HG03060 (cell line): Measurements from ENCODE around the gene STK32B.

Source experiments
- ATAC-seq: cut with Tn5 transposase; IDR thresholded peaks from one replicate; pipeline ENCODE4 v1.9.1; 2021; ENCODE audit warnings: low read depth, moderate number of reproducible peaks; ENCODE audit not compliant: unreplicated experiment

The STK32B gene

GRCh38 chr4:5322321-5322720, 271.0 kb downstream of the STK32B start:
- no peak for ATAC-seq

DNA sequence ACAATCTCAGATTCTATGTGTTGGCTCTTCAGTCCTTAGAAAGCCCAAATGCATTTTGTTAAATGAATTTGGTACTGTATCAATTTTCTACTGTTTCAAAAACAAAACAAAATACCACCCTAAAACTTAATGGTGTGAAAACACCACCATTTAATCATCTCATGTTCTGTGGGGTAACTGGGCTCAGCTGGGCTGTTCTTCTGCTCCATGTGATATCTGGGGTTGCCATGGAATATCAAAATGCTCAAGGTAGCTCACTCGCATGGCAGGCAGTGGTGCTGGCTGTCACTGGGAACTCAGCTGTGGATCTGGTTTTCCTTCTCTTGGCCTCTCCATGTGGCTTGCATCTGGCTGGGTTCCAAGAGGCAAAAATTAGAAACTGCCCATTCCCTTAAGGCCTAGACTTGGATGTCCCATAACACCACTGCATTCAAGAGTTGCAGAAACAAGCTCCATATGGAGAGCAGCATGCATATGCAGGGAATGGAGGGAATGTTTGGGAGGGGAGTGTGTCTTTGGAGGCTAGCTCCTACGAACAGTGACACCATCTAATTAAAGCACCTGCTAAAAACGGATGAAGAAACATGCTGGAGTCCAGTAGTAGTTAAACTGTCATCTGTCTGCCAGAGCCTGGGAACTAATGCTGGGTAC, 279.2 kb downstream of the STK32B start:
- no peak for ATAC-seq

- no peak for ATAC-seq
Observed at GRCh38 chr4:5337731-5338130, 286.5 kb downstream of the STK32B start.

GRCh38 chr4:5338531-5338930, 287.3 kb downstream of the STK32B start:
- ATAC-seq: no peak

GRCh38 chr4:5340991-5341451, 289.7 kb downstream of the STK32B start:
- no peak for ATAC-seq

GRCh38 chr4:5341526-5341925, 290.2 kb downstream of the STK32B start:
- no peak for ATAC-seq

DNA sequence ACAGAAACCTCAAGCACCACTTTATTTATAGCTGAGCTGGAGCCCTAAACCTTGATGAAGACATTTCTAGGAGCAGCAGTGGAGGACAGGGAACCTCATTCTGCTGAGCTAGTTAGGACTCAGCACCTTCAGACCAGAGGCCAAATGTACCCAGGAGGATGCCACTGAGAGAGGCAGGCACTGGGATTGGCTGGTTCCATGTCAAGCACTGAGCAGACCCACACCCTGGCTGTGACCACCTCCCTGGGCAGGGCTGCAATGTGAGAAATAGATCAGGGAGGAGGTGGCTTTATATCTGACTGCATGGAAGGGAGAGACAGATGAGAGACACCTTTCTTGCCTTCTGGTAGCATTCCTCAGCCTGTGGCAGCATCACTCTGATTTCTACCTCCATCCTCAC, 304.6 kb downstream of the STK32B start:
- no peak for ATAC-seq

GRCh38 chr4:5357870-5358269, 306.6 kb downstream of the STK32B start:
- no peak for ATAC-seq

DNA sequence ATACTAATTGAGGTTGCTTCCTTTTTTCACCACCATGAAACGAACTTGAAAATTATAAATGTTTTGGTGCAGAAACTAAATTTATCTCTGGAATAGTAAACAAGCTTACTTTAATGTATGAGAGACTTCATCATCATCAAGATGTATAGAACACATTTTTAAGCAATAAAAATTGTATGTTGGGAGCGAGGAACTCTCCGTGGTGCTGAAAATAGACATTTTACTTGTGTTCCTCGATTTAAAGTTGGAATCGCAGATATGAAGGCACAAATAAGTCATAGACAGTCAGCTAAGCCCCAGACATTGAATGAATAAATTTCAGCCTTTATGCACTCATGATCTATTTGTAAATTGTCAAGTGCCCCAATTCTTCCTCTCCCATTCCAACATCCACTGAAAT, 310.7 kb downstream of the STK32B start:
- no peak for ATAC-seq

GRCh38 chr4:5364406-5364805, 313.1 kb downstream of the STK32B start:
- no peak for ATAC-seq

DNA sequence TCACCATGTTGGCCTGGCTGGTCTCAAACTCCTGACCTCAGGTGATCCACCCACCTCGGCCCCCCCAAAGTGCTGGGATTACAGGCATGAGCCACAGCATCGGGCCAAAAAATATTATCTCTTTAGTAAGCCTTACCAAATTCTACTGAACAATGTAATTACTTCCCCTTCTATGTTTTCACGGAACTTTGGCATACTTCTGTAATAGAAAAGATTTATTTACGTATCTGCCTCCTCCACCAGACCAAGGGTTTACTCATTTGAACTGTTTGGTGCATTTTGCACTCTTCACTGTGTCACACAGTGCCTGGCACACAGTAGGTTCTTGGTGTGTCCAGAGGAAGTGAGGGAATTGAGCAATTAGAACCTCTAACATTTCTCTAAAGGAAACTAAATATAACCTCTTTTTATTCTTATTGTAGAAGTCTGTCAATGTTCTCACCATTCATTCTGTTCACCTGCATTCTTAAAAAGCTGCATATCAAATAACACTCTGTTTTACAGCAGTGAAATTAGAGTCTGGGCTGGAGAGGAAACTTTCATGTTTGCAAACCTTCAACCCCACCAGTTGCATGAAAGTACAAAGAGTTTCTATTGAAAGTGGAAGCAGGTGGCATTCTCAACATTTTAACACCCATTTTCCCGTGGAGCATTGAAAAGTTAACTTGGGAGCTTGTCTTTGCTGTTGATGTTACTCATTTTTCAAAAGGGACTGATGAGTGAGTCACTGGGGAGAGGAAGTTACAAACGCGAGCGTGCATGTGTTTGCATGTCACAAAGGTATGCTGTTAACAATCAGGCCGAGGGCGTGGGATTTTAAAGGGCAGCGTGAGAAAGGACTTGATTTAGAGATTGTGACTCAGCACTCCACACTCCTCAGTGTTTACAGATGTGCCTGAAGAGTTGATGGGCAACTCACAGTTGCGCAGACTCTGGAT, 314.1 kb downstream of the STK32B start:
- no peak for ATAC-seq

DNA sequence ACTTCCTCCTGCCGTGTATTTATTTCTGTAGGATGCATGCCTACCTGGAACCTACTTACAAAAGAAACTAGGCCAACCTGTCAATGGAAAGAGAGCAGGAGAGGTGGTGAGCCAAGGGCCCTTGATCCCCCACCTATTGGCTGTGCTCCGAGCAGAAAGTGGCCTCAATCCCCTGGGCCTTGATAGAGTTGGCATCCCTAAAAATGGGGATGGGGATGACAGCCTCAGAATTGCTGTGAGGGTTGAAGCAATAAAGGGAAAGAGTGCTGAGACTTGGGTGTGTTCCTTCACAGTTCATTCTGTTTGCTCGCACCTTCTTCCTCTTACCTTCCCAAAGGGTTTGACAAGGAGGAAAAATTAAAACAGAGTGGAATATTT, 314.7 kb downstream of the STK32B start:
- no peak for ATAC-seq

GRCh38 chr4:5366421-5366820, 315.1 kb downstream of the STK32B start:
- no peak for ATAC-seq

- no peak for ATAC-seq
Observed at GRCh38 chr4:5368426-5368825, 317.1 kb downstream of the STK32B start.

DNA sequence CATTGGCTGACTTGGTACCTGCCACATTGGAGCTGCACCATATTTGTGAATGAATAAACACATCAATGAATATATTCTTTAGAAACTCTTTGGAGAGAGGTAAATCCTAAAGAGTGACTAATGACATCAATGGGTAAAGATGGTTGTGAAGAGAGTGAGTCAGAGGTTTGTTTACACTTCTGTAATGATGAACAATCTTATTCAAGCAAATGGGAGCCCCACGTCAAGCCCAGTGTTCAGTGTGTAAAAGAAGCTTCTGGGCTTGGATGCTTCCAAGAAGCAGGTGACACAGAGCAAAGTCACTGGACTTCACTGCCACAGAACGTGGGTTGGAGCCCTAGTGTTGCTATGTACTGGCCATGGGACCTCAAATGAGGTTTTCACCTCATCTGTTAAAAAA, 319.0 kb downstream of the STK32B start:
- no peak for ATAC-seq

DNA sequence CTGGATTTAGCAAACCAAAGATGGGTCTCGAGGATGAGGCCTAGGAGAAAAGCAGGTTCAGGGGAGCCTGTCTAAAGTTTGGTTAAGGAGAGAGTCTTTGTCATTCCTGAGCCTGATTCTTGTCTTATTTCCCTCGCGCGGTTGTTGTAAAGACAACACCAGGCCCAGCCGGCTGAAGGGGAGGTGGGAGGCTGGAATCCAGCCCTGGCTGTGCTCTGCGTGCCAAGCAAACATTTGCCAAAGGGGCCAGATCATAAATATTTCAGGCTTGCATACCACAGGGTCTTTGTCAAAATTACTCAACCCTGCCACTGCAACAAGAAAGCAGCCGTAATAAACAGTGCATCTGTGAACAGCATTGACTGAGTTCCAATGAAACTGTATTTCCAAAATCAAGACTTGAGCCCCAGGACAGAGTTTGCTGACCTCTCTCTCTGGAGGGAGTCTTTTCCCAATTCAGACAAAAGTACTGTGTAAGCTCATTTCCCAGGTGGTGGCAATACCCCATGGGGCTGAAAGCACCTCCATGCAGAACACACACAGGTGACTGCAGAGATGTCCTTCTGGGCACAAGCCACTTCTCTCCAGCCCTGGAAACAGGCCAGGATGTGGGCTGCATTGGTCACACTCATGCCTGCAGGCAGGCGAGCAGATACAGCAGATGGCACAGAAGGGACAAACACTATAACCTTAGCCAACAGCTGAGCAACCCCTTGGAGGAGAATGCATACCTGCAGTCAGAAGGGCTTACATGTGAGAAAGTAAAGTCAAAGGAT, 320.3 kb downstream of the STK32B start:
- no peak for ATAC-seq

GRCh38 chr4:5372198-5372597, 320.9 kb downstream of the STK32B start:
- ATAC-seq: no peak

DNA sequence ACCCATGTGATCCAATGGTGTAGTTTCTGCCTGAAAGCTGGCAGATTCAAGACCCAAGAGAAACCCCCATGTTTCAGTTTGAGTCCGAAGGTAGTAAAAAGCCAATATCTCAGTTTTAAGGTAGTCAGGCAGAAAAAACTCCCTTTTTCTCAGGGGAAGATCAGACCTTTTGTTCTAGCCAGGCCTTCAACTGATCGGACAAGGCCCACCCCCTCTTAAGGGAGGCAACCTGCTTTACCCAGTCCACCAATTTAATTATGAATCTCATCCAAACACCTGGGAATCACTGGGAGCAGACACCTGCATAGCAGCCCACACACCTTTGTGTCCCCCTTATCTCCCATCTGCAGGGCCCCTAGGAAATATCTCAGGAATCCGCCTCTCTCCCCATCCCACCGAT, 322.0 kb downstream of the STK32B start:
- no peak for ATAC-seq

DNA sequence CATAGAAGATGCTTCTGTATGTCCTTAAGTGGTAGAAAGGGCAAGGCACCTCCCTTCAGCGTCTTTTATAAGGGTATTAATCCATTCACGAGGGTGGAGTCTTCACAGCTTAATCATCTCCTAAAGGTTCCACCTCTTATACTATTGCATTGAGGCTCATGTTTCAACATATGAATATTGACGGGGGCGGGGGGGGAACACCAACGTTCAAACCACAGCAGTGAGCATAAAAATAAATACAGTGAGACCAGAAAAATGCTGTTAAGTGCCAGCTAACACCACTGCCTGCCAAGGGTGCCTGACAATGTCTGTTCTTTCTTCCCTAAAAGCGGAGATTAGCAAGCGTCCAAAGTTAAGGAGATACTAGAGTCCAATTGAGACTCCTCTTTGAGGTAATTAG, 323.3 kb downstream of the STK32B start:
- ATAC-seq: no peak

GRCh38 chr4:5374994-5375393, 323.7 kb downstream of the STK32B start:
- ATAC-seq: no peak

GRCh38 chr4:5376015-5376414, 324.7 kb downstream of the STK32B start:
- ATAC-seq: no peak
